Measurements from ENCODE around the gene ATXN2.

Gene ATXN2

DNA sequence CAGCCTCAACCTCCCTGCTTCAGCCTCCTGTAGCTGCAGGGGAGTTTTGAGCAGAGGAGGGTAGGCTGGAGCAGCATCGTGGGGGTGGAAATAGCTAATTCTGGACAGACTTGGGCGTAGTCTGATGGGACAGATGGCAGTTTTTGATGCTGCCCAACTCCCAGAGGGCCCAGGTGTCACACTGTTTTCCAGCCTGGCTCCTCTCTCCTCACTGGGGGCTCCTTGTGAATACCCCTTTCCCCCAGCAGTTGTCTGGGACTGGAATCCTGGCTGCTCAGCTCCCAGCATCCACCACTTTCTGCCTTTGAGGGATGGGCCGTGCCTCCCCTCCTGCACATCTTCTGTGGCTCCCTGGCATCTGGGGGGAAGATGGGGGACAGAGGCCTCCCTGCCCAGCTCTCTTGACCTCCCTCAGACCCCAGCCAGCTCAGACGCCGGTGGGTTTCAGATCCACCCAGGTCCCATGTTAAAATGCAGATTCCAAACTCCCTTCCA lies 159.4 kb downstream of the ATXN2 start:
- TF ChIP-seq, protein P1, sequence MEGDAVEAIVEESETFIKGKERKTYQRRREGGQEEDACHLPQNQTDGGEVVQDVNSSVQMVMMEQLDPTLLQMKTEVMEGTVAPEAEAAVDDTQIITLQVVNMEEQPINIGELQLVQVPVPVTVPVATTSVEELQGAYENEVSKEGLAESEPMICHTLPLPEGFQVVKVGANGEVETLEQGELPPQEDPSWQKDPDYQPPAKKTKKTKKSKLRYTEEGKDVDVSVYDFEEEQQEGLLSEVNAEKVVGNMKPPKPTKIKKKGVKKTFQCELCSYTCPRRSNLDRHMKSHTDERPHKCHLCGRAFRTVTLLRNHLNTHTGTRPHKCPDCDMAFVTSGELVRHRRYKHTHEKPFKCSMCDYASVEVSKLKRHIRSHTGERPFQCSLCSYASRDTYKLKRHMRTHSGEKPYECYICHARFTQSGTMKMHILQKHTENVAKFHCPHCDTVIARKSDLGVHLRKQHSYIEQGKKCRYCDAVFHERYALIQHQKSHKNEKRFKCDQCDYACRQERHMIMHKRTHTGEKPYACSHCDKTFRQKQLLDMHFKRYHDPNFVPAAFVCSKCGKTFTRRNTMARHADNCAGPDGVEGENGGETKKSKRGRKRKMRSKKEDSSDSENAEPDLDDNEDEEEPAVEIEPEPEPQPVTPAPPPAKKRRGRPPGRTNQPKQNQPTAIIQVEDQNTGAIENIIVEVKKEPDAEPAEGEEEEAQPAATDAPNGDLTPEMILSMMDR (IDR thresholded peaks at IDR 0.05; ENCODE audit: low read length), result no peak
- no peak for TF ChIP-seq EZH2 (IDR thresholded peaks at IDR 0.05; ENCODE audit: borderline replicate concordance, low read length)
- no peaks in the 10 kb centered on the region for H3K36me3 ChIP-seq (ENCODE audit: insufficient read depth, low read length)
- no peak overlapping the region for H3K9ac ChIP-seq (ENCODE audit: low read length)
- no peaks in the 10 kb centered on the region for H3K27me3 ChIP-seq (ENCODE audit: insufficient read depth, low read length)
- no peaks in the 10 kb centered on the region for H3F3A ChIP-seq (ENCODE audit: insufficient read depth, low read length)
- no peak overlapping the region for H2AFZ ChIP-seq (ENCODE audit: low read length)
- H3K9me2 ChIP-seq (ENCODE audit: low read depth, low read length), result no peaks in the 10 kb centered on the region
- peaks cover 17% of the 10 kb centered on the region for H3K4me1 ChIP-seq (ENCODE audit: insufficient read depth, low read length, severe bottlenecking)
- H3K27ac ChIP-seq (ENCODE audit: low read depth, low read length, poor library complexity, severe bottlenecking), result no peak overlapping the region
- H3K79me2 ChIP-seq (ENCODE audit: insufficient read depth, low read length), result no peaks in the 10 kb centered on the region
- H3K9me3 ChIP-seq (ENCODE audit: low read length), result no peaks in the 10 kb centered on the region
- no peaks in the 10 kb centered on the region for H4K20me1 ChIP-seq (ENCODE audit: insufficient read depth, low read length)
- no peak overlapping the region for H3K4me2 ChIP-seq (ENCODE audit: low read length)
- no peak overlapping the region for H3K4me3 ChIP-seq (ENCODE audit: low read depth, low read length, poor library complexity, severe bottlenecking)

DNA sequence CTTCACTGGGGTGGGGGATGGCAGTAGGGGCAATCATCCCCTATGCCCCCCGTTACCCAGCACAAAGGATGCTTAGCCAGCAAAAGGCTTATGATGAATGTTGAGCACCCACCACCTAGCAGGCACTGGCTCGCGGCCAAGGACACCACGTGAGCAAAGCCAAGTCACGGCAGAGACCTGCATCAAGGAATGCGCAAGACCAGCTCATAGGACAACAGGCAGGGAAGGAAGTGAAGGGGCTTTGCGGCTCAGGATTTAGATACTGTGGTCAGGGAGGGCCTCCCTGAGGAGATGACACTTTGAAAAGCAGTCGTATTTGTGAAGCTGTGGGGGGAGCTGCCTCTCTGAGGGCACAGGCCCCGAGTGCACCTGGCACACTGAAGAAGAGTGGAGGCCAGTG lies 160.6 kb downstream of the ATXN2 start:
- H3K79me2 ChIP-seq (ENCODE audit: insufficient read depth, low read length), result no peaks in the 10 kb centered on the region
- H3K27me3 ChIP-seq (ENCODE audit: insufficient read depth, low read length), result no peaks in the 10 kb centered on the region
- H3F3A ChIP-seq (ENCODE audit: insufficient read depth, low read length), result no peaks in the 10 kb centered on the region
- no peaks in the 10 kb centered on the region for H4K20me1 ChIP-seq (ENCODE audit: insufficient read depth, low read length)
- H3K9ac ChIP-seq (ENCODE audit: low read length), result no peak overlapping the region
- no peaks in the 10 kb centered on the region for H3K36me3 ChIP-seq (ENCODE audit: insufficient read depth, low read length)
- peaks cover 23% of the 10 kb centered on the region for H3K4me1 ChIP-seq (ENCODE audit: insufficient read depth, low read length, severe bottlenecking)
- no peaks in the 10 kb centered on the region for H3K9me3 ChIP-seq (ENCODE audit: low read length)
- no peak overlapping the region for H3K4me3 ChIP-seq (ENCODE audit: low read depth, low read length, poor library complexity, severe bottlenecking)
- no peak for TF ChIP-seq EZH2 (IDR thresholded peaks at IDR 0.05; ENCODE audit: borderline replicate concordance, low read length)
- TF ChIP-seq, protein P1 (IDR thresholded peaks at IDR 0.05; ENCODE audit: low read length), result no peak
- H2AFZ ChIP-seq (ENCODE audit: low read length), result no peak overlapping the region
- H3K27ac ChIP-seq (ENCODE audit: low read depth, low read length, poor library complexity, severe bottlenecking), result no peak overlapping the region
- no peak overlapping the region for H3K4me2 ChIP-seq (ENCODE audit: low read length)
- no peaks in the 10 kb centered on the region for H3K9me2 ChIP-seq (ENCODE audit: low read depth, low read length)

DNA sequence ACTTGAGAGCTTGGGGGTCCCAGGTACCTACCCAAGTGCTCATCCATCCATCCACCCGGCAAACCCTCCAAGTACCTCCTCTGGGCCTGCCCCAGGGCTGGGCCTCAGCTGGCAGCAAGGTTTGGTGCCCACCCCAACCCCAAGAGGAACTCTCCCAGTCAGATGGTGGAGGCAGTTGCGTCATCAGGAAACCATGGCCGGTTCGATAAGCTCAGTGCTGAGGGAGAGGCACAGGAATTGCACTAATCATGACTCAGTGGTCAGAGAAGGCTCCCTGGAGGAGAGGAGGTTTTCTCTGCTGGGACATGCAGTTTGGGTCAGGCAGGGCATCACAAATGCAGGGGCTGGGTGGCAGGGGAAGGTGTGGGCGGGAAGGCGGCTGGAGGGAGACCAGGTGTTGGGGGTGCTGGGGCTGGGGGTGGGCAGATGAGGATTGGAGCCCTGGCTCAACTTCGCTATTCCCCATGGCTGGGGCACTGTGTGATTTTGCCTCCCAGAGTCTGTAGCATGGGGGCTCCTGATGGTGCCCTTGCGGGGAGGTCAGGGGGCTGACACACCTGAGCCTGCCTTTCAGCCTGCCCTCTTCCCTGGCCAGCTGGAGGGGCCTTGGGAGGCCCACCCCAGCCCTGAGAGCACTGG lies 161.2 kb downstream of the ATXN2 start:
- peaks cover 23% of the 10 kb centered on the region for H3K4me1 ChIP-seq (ENCODE audit: insufficient read depth, low read length, severe bottlenecking)
- H3K4me3 ChIP-seq (ENCODE audit: low read depth, low read length, poor library complexity, severe bottlenecking), result no peak overlapping the region
- H3K4me2 ChIP-seq (ENCODE audit: low read length), result no peak overlapping the region
- no peaks in the 10 kb centered on the region for H4K20me1 ChIP-seq (ENCODE audit: insufficient read depth, low read length)
- no peaks in the 10 kb centered on the region for H3F3A ChIP-seq (ENCODE audit: insufficient read depth, low read length)
- no peak overlapping the region for H3K27ac ChIP-seq (ENCODE audit: low read depth, low read length, poor library complexity, severe bottlenecking)
- H3K79me2 ChIP-seq (ENCODE audit: insufficient read depth, low read length), result no peaks in the 10 kb centered on the region
- H3K9ac ChIP-seq (ENCODE audit: low read length), result no peak overlapping the region
- H2AFZ ChIP-seq (ENCODE audit: low read length), result no peak overlapping the region
- H3K9me3 ChIP-seq (ENCODE audit: low read length), result no peaks in the 10 kb centered on the region
- H3K9me2 ChIP-seq (ENCODE audit: low read depth, low read length), result no peaks in the 10 kb centered on the region
- H3K27me3 ChIP-seq (ENCODE audit: insufficient read depth, low read length), result no peaks in the 10 kb centered on the region
- no peaks in the 10 kb centered on the region for H3K36me3 ChIP-seq (ENCODE audit: insufficient read depth, low read length)
- TF ChIP-seq EZH2 (IDR thresholded peaks at IDR 0.05; ENCODE audit: borderline replicate concordance, low read length), result no peak
- TF ChIP-seq, protein P1 (IDR thresholded peaks at IDR 0.05; ENCODE audit: low read length), result no peak
